ENCODE measurements around the gene PARM1. TPM values are rescaled to one million over a fixed set of nuclear protein-coding genes. Genes with fewer than 3 reads are reported as not detected.

PARM1 gene
- total and polyA plus RNA-seq, 8 donors = 1.8 to 24.6 (median 8.4) TPM

DNA sequence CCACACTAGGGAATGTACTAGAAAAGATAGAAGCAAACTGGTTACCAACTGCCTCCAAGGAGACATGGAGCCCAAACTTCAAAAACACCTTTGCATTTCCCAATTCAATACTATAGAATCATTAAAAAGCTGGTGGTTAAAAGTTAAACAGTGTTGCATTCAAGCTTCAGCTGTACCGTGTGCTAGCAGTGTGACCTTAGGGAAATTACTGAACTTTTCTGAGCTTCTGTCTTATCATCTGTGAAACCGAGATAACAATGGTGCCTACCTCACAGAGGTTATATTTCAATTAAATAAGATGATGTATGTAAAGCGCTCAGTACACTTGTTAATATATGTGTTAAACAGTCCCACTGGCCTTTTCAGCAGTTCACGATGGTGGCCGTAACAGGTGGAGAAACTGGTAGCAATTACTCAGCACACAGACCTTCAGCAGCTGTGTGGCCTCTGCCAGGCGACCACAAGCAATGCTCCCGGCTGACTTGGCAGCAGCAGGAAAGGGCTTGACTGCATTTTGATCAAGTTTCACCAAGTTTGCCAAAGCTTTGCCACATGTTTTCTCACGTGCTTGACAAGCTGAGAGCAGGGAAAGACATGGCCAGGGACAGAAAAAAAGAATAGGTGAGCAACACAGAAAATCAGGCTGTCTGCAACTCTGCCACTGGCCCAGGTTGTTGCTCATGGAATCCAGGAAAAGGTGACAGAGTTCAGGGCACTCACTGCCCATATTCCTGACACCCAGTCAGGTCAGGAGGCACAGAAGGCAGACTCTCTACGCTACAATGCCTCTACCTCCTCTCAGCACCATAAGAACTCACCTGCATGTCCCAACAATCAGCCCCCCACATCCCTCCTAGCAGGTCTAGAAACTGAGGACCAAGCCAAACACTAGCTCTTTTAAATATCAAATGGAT lies 72.1 kb downstream of the PARM1 start:
- no peaks in the 10 kb centered on the region for H3K36me3 ChIP-seq
- DNase-seq = peak; percentile 38 to 73
- no peaks in the 10 kb centered on the region for H3K27me3 ChIP-seq
- H3K4me1 ChIP-seq = peaks cover 0 to 13% (median 12%) of the 10 kb centered on the region in 4 donors
- H3K27ac ChIP-seq = peak overlapping the region in 2 of 5 donors; percentile 17 to 23
- intact Hi-C loops (cut with DNase I; ENCODE audit: low total_unique reads) = no loop called here
- peaks cover 0 to 12% (median 9%) of the 10 kb centered on the region in 4 donors for H3K9me3 ChIP-seq
- no peak overlapping the region for H3K4me3 ChIP-seq
- 34 to 68% (median 42%) methylated on average over 9 of the region's 9 CpGs for WGBS, 5 donors
- TF ChIP-seq POLR2AphosphoS5 (IDR thresholded peaks at IDR 0.05) (no peak), EP300 (IDR thresholded peaks at IDR 0.05) (no peak), POLR2A (IDR thresholded peaks at IDR 0.05) (no peak)
- TF ChIP-seq, protein P1, sequence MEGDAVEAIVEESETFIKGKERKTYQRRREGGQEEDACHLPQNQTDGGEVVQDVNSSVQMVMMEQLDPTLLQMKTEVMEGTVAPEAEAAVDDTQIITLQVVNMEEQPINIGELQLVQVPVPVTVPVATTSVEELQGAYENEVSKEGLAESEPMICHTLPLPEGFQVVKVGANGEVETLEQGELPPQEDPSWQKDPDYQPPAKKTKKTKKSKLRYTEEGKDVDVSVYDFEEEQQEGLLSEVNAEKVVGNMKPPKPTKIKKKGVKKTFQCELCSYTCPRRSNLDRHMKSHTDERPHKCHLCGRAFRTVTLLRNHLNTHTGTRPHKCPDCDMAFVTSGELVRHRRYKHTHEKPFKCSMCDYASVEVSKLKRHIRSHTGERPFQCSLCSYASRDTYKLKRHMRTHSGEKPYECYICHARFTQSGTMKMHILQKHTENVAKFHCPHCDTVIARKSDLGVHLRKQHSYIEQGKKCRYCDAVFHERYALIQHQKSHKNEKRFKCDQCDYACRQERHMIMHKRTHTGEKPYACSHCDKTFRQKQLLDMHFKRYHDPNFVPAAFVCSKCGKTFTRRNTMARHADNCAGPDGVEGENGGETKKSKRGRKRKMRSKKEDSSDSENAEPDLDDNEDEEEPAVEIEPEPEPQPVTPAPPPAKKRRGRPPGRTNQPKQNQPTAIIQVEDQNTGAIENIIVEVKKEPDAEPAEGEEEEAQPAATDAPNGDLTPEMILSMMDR (IDR thresholded peaks at IDR 0.05) = no peak

DNA sequence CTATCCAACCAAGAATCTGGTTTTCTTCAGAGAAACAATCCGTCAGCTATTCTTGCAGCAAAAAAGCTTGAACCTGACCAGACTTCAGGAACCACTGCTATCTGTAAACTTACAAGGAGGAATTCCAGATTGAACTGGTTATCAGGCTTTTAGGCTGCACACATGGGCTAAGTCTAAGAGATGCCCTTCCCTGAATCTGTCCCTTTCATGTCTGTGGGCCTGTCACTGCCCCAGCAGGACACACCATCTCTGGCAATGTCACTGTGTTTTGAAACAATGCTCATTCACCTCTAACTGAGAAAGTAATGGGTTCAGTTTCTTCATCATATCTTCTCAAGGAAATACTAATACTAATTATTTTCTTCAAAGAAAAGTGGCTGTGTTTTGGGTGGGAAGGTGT lies 72.8 kb downstream of the PARM1 start:
- H3K9me3 ChIP-seq = peaks cover 0 to 12% (median 9%) of the 10 kb centered on the region in 4 donors
- H3K36me3 ChIP-seq = no peaks in the 10 kb centered on the region
- H3K4me3 ChIP-seq = no peak overlapping the region
- no peaks in the 10 kb centered on the region for H3K27me3 ChIP-seq
- TF ChIP-seq POLR2A (IDR thresholded peaks at IDR 0.05) (no peak), EP300 (IDR thresholded peaks at IDR 0.05) (no peak), POLR2AphosphoS5 (IDR thresholded peaks at IDR 0.05) (no peak)
- TF ChIP-seq, protein P1 (IDR thresholded peaks at IDR 0.05) = no peak
- H3K27ac ChIP-seq = no peak overlapping the region
- WGBS, 5 donors = 70 to 95% (median 77%) methylated on average over 1 of the region's 1 CpG
- intact Hi-C loops (cut with DNase I; ENCODE audit: low total_unique reads) = no loop called here
- peaks cover 0 to 13% (median 12%) of the 10 kb centered on the region in 4 donors for H3K4me1 ChIP-seq
- no peak for DNase-seq

DNA sequence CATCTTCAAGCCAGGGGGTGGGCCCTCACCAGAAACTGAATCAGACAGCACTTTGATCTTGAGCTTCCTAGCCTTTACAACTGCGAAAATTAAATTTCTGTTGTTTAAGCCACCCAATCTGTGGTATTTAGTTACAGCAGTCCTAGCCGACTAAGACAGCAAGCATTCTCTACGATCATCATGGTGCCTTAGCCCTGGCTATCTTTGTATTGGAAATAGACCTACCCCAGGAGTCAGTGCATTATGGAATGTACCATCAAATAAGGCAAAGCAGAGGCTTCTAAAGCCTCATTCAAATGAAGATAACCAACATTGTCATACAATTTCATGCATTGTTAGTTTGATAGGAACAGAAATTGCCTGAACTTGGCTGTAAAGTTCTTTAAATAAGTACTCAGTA lies 75.0 kb downstream of the PARM1 start:
- WGBS, 5 donors = 87 to 94% (median 94%) methylated on average over 3 of the region's 3 CpGs
- Histone ChIP-seq H3K9me3 (peaks cover 0 to 12% (median 9%) of the 10 kb centered on the region in 4 donors), H3K4me3 (no peak overlapping the region), H3K27me3 (no peaks in the 10 kb centered on the region), H3K36me3 (peaks cover 0 to 8% (median 5%) of the 10 kb centered on the region in 4 donors), H3K4me1 (peaks cover 0 to 13% (median 12%) of the 10 kb centered on the region in 4 donors), H3K27ac (no peak overlapping the region)
- DNase-seq = no peak
- TF ChIP-seq, protein P1 (IDR thresholded peaks at IDR 0.05) = no peak
- TF ChIP-seq POLR2A (IDR thresholded peaks at IDR 0.05) (no peak), POLR2AphosphoS5 (IDR thresholded peaks at IDR 0.05) (no peak), EP300 (IDR thresholded peaks at IDR 0.05) (no peak)
- intact Hi-C loops (cut with DNase I; ENCODE audit: low total_unique reads) = no loop called here

DNA sequence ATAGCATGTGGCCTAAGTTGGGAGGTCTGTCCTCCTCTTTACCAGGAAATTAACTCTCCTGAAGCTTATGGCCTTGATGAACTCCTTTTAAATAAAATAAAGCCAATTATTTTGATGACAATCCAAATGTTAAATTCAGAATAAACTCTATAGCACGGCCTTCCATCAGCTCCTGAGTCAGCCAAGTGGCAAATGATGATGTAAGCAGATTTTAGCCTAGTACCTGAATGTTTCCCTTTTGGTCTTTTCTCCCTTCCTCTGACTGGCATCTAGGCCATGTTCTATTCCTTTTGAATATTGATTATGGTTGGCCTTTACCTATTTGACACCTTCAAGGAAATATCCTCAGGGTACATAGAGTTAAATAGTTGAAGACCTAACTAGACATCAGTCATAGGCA lies 76.2 kb downstream of the PARM1 start:
- WGBS, 5 donors = 73 to 89% (median 79%) methylated on average over 1 of the region's 1 CpG
- H3K36me3 ChIP-seq = peaks cover 0 to 13% (median 9%) of the 10 kb centered on the region in 4 donors

More for the DNA sequence above, 76.2 kb downstream of the PARM1 start:
- no peak for DNase-seq
- Histone ChIP-seq H3K4me3 (no peak overlapping the region), H3K27ac (no peak overlapping the region), H3K9me3 (peaks cover 0 to 12% (median 9%) of the 10 kb centered on the region in 4 donors), H3K4me1 (peaks cover 0 to 13% (median 10%) of the 10 kb centered on the region in 4 donors), H3K27me3 (no peaks in the 10 kb centered on the region)
- TF ChIP-seq, protein P1 (IDR thresholded peaks at IDR 0.05) = no peak
- TF ChIP-seq EP300 (IDR thresholded peaks at IDR 0.05) = no peak
- TF ChIP-seq POLR2A (IDR thresholded peaks at IDR 0.05) = no peak
- no peak for TF ChIP-seq POLR2AphosphoS5 (IDR thresholded peaks at IDR 0.05)
- intact Hi-C loops (cut with DNase I; ENCODE audit: low total_unique reads) = no loop called here
